ENCODE results near the gene UBE2Q2. TPM values are rescaled to one million over a fixed set of nuclear protein-coding genes. Genes with fewer than 3 reads are reported as not detected.

Gene UBE2Q2
- total and polyA plus RNA-seq, 9 of the 15 experiments (the other 6 are each of a cell fraction or from before 2014, with no cell fraction given) = 6.2 to 24.0 (median 16.2) TPM

DNA sequence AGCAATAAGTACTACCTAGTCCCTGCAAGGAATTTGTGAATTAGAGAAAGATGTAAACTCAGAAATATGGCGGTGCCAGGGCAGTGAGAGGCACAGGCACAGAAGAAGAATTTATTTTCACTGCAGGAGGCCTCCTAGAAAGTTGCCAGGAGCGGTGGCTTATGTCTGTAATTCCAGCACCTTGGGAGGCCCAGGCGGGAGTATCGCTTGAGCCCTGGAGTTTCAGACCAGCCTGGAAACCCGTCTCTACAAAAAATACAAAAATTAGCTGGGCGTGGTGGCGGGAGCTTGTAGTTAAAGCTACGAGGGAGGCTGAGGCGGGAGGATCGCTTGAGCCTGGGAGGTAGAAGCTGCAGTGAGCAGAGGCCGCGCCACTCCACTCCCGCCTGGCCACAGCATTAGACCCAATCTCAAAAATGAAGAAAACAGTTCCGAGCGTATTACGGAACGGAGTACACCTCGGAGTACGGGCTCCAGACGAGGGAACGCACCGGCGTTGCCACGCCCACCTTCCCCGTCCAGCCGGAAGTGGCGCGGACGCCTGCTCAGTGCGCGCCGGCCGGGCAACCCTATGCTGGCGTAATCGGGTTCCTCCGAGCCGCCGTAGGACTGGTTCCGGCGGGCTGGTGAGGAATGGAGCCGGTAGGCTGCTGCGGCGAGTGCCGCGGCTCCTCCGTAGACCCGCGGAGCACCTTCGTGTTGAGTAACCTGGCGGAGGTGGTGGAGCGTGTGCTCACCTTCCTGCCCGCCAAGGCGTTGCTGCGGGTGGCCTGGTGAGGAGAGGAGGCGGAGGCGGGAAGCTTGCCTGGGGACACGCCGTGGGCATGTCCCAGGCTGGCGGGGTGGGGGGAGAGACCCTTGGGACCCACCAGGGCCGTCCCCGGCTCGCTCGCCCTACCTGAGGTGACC, 60.3 kb downstream of the UBE2Q2 start, which contains the start of gene FBXO22 (continued):
- TF ChIP-seq, protein P1, sequence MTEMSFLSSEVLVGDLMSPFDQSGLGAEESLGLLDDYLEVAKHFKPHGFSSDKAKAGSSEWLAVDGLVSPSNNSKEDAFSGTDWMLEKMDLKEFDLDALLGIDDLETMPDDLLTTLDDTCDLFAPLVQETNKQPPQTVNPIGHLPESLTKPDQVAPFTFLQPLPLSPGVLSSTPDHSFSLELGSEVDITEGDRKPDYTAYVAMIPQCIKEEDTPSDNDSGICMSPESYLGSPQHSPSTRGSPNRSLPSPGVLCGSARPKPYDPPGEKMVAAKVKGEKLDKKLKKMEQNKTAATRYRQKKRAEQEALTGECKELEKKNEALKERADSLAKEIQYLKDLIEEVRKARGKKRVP (CRISPR knock-in tag; IDR thresholded peaks at IDR 0.05) = peak; percentile 47; the same call in 1 of the 2 replicates
- TF ChIP-seq, protein P2, sequence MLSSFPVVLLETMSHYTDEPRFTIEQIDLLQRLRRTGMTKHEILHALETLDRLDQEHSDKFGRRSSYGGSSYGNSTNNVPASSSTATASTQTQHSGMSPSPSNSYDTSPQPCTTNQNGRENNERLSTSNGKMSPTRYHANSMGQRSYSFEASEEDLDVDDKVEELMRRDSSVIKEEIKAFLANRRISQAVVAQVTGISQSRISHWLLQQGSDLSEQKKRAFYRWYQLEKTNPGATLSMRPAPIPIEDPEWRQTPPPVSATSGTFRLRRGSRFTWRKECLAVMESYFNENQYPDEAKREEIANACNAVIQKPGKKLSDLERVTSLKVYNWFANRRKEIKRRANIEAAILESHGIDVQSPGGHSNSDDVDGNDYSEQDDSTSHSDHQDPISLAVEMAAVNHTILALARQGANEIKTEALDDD (IDR thresholded peaks at IDR 0.05) = 0 out of 2 replicates have a peak, but pooled peaks have one; percentile 23
- TF ChIP-seq GABPA (tag; conservative IDR thresholded peaks at IDR 0.05; ENCODE audit: low read depth) (peak; percentile 99), KLF1 (tag; IDR thresholded peaks at IDR 0.05) (peak; percentile 55; the same call in 1 of the 2 replicates), RFX7 (CRISPR knock-in tag; IDR thresholded peaks at IDR 0.05) (no peak), PPARD (CRISPR knock-in tag; IDR thresholded peaks at IDR 0.05) (no peak), NFE2 (IDR thresholded peaks at IDR 0.05; ENCODE audit: low read depth) (0 out of 2 replicates have a peak, but pooled peaks have one; percentile 18), FOXP1 (CRISPR knock-in tag; IDR thresholded peaks at IDR 0.05) (peak; percentile 41; the same call in 1 of the 2 replicates), CTBP1 (IDR thresholded peaks at IDR 0.05; ENCODE audit: borderline replicate concordance) (peak; percentile 86), HDAC2 (IDR thresholded peaks at IDR 0.05) (no peak; the same call in 1 of the 2 replicates), DIDO1 (tag; IDR thresholded peaks at IDR 0.05; ENCODE audit: low read depth) (peak; percentile 53), ZNF431 (CRISPR knock-in tag; IDR thresholded peaks at IDR 0.05) (0 out of 2 replicates have a peak, but pooled peaks have one; percentile 43), EP400 (IDR thresholded peaks at IDR 0.05) (peak; percentile 91), KHSRP (IDR thresholded peaks at IDR 0.05) (no peak), SIN3B (IDR thresholded peaks at IDR 0.05; ENCODE audit: low read depth) (peak; percentile 84), TAF9B (IDR thresholded peaks at IDR 0.05; ENCODE audit: partially characterized antibody) (peak; percentile 86), RCOR1 (IDR thresholded peaks at IDR 0.05; ENCODE audit: borderline replicate concordance in 1 of 2, low read depth in 2 of 2, low read length in 2 of 2) (peak in 1 of 2 experiments; percentile 36; a peak in 1 of 4 replicates)
- TF ChIP-seq, protein P3, sequence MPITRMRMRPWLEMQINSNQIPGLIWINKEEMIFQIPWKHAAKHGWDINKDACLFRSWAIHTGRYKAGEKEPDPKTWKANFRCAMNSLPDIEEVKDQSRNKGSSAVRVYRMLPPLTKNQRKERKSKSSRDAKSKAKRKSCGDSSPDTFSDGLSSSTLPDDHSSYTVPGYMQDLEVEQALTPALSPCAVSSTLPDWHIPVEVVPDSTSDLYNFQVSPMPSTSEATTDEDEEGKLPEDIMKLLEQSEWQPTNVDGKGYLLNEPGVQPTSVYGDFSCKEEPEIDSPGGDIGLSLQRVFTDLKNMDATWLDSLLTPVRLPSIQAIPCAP (CRISPR knock-in tag; IDR thresholded peaks at IDR 0.05; ENCODE audit: borderline replicate concordance) = no peak
- TF ChIP-seq, protein P4, sequence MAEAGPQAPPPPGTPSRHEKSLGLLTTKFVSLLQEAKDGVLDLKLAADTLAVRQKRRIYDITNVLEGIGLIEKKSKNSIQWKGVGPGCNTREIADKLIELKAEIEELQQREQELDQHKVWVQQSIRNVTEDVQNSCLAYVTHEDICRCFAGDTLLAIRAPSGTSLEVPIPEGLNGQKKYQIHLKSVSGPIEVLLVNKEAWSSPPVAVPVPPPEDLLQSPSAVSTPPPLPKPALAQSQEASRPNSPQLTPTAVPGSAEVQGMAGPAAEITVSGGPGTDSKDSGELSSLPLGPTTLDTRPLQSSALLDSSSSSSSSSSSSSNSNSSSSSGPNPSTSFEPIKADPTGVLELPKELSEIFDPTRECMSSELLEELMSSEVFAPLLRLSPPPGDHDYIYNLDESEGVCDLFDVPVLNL (CRISPR knock-in tag; IDR thresholded peaks at IDR 0.05; ENCODE audit: low read depth) = 0 out of 2 replicates have a peak, but pooled peaks have one; percentile 14
- TF ChIP-seq, protein P5, sequence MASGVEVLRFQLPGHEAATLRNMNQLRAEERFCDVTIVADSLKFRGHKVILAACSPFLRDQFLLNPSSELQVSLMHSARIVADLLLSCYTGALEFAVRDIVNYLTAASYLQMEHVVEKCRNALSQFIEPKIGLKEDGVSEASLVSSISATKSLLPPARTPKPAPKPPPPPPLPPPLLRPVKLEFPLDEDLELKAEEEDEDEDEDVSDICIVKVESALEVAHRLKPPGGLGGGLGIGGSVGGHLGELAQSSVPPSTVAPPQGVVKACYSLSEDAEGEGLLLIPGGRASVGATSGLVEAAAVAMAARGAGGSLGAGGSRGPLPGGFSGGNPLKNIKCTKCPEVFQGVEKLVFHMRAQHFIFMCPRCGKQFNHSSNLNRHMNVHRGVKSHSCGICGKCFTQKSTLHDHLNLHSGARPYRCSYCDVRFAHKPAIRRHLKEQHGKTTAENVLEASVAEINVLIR (CRISPR knock-in tag; IDR thresholded peaks at IDR 0.05) = peak; percentile 55
- TF ChIP-seq, protein P6, sequence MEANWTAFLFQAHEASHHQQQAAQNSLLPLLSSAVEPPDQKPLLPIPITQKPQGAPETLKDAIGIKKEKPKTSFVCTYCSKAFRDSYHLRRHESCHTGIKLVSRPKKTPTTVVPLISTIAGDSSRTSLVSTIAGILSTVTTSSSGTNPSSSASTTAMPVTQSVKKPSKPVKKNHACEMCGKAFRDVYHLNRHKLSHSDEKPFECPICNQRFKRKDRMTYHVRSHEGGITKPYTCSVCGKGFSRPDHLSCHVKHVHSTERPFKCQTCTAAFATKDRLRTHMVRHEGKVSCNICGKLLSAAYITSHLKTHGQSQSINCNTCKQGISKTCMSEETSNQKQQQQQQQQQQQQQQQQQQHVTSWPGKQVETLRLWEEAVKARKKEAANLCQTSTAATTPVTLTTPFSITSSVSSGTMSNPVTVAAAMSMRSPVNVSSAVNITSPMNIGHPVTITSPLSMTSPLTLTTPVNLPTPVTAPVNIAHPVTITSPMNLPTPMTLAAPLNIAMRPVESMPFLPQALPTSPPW (CRISPR knock-in tag; IDR thresholded peaks at IDR 0.05) = peak; percentile 64

Measured in K562 (cell line).